Stimulated activated CD8-positive, alpha-beta memory T cell treated with anti-CD3 and anti-CD28 coated beads, Interleukin-12 subunit alpha, Interleukin-12 subunit beta, amount 100 ng/mL, for 24 hours (primary cell): ENCODE results near the gene ERFE.
"Not testable (repeated sequence)": the region's sequence is repeated elsewhere in the genome, so short reads cannot be mapped to it uniquely, and the experiment has no call there.

Experiments used
- DNase-seq: peaks from one replicate; pipeline ENCODE4 v3.0.0-alpha.2; 2020; ENCODE audit errors: extremely low read depth

ERFE gene

GRCh38 chr2:238158509-238159070 is at the start of gene ERFE:
ERFE (plus strand) TSS chr2:238158970; CDS start chr2:238159008, 38 bp downstream.
- peak; percentile 17 for DNase-seq

GRCh38 chr2:238113611-238114010 is 45.2 kb upstream of the ERFE start:
- no peak for DNase-seq

GRCh38 chr2:238114331-238114841 is 44.4 kb upstream of the ERFE start:
- no peak for DNase-seq

DNA sequence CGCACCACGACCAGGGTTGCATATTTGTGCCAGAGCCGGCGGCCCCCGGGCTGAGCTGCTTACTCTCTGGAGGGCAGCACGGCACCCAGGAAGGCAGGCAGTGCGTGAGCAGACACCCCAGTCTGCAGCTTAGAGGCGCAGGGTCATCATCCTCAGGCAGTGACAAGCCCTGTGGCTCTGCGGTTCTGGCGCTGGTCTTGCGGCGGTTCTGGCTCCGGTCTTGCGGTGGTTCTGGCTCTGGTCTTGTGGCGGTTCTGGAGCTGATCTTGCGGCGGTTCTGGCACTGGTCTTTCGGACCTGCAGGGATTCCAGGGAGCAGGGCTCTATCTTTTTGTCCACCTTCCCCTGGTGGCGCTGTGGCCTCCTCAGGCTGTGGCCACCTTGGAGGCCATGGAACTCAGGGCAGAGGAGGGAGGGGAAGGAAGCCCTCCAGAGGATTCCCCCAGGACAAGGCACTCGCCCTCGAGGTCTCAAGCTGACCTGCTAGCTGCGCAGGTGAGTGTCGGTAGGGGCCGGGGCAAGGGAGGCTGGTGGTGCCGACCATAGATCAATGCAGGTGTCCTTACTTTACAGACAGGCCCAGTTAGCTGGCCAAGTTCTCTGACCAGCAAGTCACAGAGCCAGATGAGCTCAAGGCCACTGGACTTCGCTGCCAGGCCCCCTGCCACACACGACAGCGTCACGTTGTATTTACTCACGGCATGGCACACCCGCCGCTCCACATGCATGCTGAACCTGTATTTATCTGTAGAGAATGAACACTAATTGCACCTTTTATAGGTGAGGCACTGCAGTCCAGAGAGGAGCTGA is 43.7 kb upstream of the ERFE start:
- no peak for DNase-seq

DNA sequence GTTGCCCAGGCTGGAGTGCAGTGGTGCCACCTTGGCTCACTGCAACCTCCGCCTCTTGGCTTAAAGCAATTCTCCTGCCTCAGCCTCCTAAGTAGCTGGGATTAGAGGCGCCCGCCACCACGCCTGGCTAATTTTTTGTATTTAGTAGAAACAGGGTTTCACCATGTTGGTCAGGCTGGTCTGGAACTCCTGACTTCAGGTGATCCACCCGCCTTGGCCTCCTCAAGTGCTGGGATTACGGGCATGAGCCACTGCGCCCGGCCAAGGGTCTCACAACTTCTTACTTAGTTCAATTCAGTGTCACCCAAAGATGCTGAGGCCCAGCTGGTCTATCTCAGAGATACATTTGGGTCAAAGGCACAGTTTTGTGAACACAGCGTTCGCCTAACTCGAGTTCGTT is 43.1 kb upstream of the ERFE start:
- DNase-seq: not testable (repeated sequence)

- no peak for DNase-seq
Measured at GRCh38 chr2:238116298-238117198, 42.2 kb upstream of the ERFE start.

- DNase-seq: no peak
Measured at GRCh38 chr2:238117199-238118154, 41.3 kb upstream of the ERFE start.

DNA sequence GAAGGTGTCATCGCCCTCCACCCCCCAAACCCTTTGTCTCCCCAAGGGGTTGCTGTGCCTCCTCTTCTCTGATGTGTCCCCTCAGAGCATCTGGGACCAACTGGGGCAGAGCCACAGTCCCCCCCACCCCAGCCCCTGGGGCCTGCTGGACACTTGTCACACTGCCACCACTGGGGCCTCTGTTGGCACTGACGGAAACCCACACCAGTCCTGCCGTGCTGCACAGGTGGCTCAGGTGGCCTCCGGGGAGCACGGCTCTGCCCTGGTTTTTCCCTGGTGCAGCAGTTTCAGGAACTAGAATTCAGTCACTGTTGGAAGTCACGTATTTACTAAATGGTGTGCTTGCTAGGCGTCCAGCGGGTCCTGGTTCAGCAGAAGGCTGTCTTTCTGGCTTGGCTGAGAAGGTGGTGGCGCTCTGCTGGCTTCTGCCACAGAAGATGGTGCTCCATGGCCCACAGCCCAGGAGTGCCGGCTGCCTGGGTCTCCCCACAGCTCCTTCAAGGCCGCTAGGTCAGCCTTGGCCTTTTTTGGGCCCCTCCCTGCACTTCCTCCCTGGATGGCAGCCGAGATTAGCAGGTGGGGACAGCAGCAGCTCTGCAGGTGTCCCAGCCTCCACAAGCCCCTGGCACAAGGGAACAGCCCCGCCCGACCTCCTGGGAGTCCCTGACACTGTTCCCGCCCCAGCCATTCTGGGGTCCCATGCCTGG is 38.9 kb upstream of the ERFE start:
- DNase-seq: no peak

GRCh38 chr2:238120463-238121298 is 38.1 kb upstream of the ERFE start:
- no peak for DNase-seq

DNA sequence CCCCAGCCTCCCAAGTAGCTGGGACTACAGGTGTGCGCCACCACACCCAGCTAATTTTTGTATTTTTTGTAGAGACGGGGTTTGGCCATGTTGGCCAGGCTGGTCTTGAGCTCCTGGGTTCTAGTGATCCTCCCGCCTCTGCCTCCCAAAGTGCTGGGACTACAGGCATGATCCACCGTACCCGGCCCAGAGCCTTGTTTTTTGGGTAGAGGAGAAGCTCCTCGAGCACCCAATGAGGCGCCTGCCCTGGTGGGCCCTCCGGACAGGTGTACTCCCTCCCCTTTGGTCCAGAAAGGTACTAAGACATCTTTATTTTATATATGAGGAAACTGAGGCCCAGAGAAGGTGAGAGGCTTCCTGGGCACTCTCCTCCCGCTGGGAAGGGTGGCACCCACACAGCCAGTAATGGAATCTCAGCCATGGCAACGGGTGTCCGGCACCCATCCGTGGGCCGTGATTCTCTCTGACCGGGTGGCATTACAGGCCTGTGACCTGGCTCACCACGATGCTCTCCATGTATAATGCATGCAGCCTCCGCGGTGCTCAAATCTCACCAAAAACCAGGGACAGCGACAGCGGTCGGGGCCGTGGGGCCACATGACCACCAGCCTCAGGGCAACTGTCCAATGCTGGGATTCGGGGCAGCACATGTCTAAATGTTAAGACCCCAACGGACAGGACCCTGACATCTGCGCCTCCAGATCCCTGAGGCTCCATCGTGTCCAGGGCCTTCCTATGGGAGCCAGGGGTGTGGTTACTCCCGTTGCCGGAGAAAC is 37.1 kb upstream of the ERFE start:
- no peak for DNase-seq

- DNase-seq: no peak
Measured at GRCh38 chr2:238122287-238123217, 36.2 kb upstream of the ERFE start.

DNA sequence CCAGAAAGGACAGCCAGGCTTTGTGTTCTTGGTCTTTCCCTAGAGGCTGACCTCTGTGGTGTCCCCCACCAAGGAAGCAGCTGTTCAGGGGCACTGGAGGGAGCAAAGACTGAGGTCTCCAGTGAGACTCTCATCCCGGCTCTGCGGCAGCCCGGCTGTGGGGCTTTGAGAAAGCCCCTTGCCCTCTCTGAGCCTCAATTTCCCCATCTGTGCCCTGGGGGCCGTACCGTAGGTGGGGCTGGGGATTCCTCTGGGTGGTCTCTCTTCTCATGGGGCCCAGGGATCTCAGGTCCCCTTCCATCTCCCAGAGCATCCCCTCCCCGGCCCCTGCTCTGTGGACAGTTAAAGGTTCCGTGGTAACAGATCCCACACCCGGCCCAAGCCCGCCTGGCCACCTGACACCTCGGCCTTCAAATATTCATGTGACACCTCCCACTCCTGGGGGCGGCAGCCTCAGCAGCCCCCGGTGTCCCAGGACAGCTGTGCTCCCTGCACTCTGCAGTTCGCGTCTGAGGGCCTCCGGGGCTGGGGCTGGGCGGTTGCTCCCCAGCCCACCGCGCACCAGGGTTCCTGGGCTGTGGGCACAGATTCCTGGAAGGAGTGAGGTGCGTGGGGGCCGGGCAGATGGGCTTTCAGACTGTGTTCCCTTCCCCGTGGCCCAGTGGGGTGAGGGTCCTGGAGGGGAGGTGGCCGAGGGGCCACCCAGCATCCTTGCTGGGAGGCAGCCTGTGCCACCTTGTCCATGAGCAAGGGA is 35.4 kb upstream of the ERFE start:
- no peak for DNase-seq

DNA sequence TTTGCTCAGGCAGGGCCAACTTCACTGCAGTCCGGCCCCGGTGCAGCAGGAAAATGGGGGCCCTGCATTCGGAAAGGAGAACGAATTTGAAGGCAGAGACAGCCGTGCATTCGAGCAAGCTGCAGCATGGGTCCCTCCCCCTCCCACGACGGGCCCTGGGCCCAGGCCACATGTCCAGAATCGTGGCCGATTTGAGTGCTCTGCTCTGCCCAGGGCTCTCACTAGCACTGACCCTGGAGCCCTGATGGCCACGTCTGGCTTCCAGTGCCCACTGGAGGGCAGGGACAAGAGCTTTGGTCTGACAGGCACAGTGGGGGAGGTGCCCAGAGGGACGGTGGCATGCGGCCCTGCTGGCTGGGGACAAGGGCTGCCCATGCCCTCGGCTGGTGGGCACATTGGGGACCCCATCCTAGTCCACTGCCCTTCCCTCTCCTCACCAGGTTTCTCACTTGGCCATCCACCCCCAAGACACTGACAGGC is 34.7 kb upstream of the ERFE start:
- DNase-seq: no peak

- no peak for DNase-seq
Measured at GRCh38 chr2:238124488-238125126, 34.2 kb upstream of the ERFE start.

GRCh38 chr2:238125127-238125885 is 33.5 kb upstream of the ERFE start:
- no peak for DNase-seq
